ENCODE results near the gene HDDC3. TPM values are rescaled to one million over a fixed set of nuclear protein-coding genes. Genes with fewer than 3 reads are reported as not detected.

HDDC3 gene
- total RNA-seq, 1 experiment from 2014 or later, result 13.3 TPM

GRCh38 chr15:90970274-90970673 is 37.9 kb upstream of the HDDC3 start:
- H3K9me3 ChIP-seq (ENCODE audit: control insufficient read depth, low read depth, low read length), result no peaks in the 10 kb centered on the region
- H4K20me1 ChIP-seq (ENCODE audit: control insufficient read depth, insufficient read depth, insufficient read length), result no peaks in the 10 kb centered on the region
- no peak overlapping the region for H4K91ac ChIP-seq (ENCODE audit: insufficient read length, low read depth, low read length)
- no peak overlapping the region for H3K4me2 ChIP-seq (ENCODE audit: insufficient read depth, insufficient read length, low read length)
- H3K18ac ChIP-seq (ENCODE audit: insufficient read length, low read depth, low read length), result no peak overlapping the region
- no peak overlapping the region for H2AK5ac ChIP-seq (ENCODE audit: insufficient read length, low read length)
- peaks cover 47 to 85% (median 82%) of the 10 kb centered on the region in 3 experiments; a peak in 6 of 7 replicates for H3K36me3 Mint-ChIP-seq (ENCODE audit: insufficient read depth in 1 of 3, low read depth in 3 of 3)
- H2BK20ac ChIP-seq (ENCODE audit: low read depth, low read length, poor library complexity, severe bottlenecking), result no peak overlapping the region
- no peak overlapping the region for H3K9ac ChIP-seq (ENCODE audit: extremely low read depth, insufficient read length, low read length)
- no peaks in the 10 kb centered on the region for H3K9me3 Mint-ChIP-seq
- no peak overlapping the region for H3K4ac ChIP-seq (ENCODE audit: low read depth, low read length)
- no peak overlapping the region for H2BK5ac ChIP-seq (ENCODE audit: insufficient read length, low read length)
- no peaks in the 10 kb centered on the region for H3K27me3 ChIP-seq (ENCODE audit: insufficient read depth, low read length)
- H4K8ac ChIP-seq (replicated peaks; ENCODE audit: insufficient read length, low read depth, low read length), result no peak overlapping the region
- TF ChIP-seq CTCF (conservative IDR thresholded peaks at IDR 0.05), result no peak
- no peak overlapping the region for H2BK15ac ChIP-seq (ENCODE audit: low read depth, low read length)
- no peak overlapping the region for H2AFZ ChIP-seq (ENCODE audit: low read length)
- no peaks in the 10 kb centered on the region for H3K4me1 ChIP-seq (ENCODE audit: insufficient read depth, low read length)
- H3K4me3 Mint-ChIP-seq, result no peak overlapping the region
- no peaks in the 10 kb centered on the region for H3K79me2 ChIP-seq (ENCODE audit: insufficient read depth, low read length)
- H3K27me3 Mint-ChIP-seq (ENCODE audit: low read depth), result no peaks in the 10 kb centered on the region
- no peak overlapping the region for H3K56ac ChIP-seq (ENCODE audit: insufficient read length, low read depth, low read length)
- WGBS (ENCODE audit: extremely low coverage, insufficient read length, low lambda C conversion rate), result no CpG with 5 or more reads among the region's 7 CpGs
- H3K4me1 Mint-ChIP-seq, result no peaks in the 10 kb centered on the region
- no peak overlapping the region for H2BK120ac ChIP-seq (ENCODE audit: low read depth, low read length, poor library complexity, severe bottlenecking)
- no peaks in the 10 kb centered on the region for H3K79me1 ChIP-seq (ENCODE audit: insufficient read depth, low read depth, low read length, poor library complexity, severe bottlenecking)
- H3K27ac ChIP-seq (ENCODE audit: insufficient read length, low read depth, low read length), result no peak overlapping the region
- no peak overlapping the region for H3T11ph ChIP-seq (ENCODE audit: low read length)
- no peak for DNase-seq
- H2BK12ac ChIP-seq (ENCODE audit: insufficient read length, low read depth, low read length), result no peak overlapping the region
- H3K23ac ChIP-seq (ENCODE audit: insufficient read length, low read depth, low read length), result no peak overlapping the region
- no peaks in the 10 kb centered on the region for H3K23me2 ChIP-seq (ENCODE audit: insufficient read length, low read depth, low read length, poor library complexity, severe bottlenecking)
- H3K14ac ChIP-seq (ENCODE audit: insufficient read depth, low read length), result no peak overlapping the region
- no peak overlapping the region for H3K27ac Mint-ChIP-seq
- H4K5ac ChIP-seq (ENCODE audit: insufficient read length, low read depth, low read length), result no peak overlapping the region
